Measurements from ENCODE around the gene ADAMTSL2.

ADAMTSL2 gene

GRCh38 chr9:133516256-133516960 lies 18.1 kb upstream of the ADAMTSL2 start:
- TF ChIP-seq CTCF (conservative IDR thresholded peaks at IDR 0.05; ENCODE audit: low read depth, low read length): no peak
- no peak overlapping the region for H3K4me3 ChIP-seq (ENCODE audit: low read depth, low read length)
- no peak for DNase-seq (ENCODE audit: low read depth)

- no peak for DNase-seq (ENCODE audit: low read depth)
- H3K4me3 ChIP-seq (ENCODE audit: low read depth, low read length): no peak overlapping the region
- no peak for TF ChIP-seq CTCF (conservative IDR thresholded peaks at IDR 0.05; ENCODE audit: low read depth, low read length)
Measured at GRCh38 chr9:133516961-133517350, 17.5 kb upstream of the ADAMTSL2 start.

- no peak for DNase-seq (ENCODE audit: low read depth)
- H3K4me3 ChIP-seq (ENCODE audit: low read depth, low read length): no peak overlapping the region
- no peak for TF ChIP-seq CTCF (conservative IDR thresholded peaks at IDR 0.05; ENCODE audit: low read depth, low read length)
Measured at GRCh38 chr9:133517711-133518110, 16.8 kb upstream of the ADAMTSL2 start.

GRCh38 chr9:133518200-133518599 lies 16.3 kb upstream of the ADAMTSL2 start:
- H3K4me3 ChIP-seq (ENCODE audit: low read depth, low read length): no peak overlapping the region
- no peak for DNase-seq (ENCODE audit: low read depth)
- no peak for TF ChIP-seq CTCF (conservative IDR thresholded peaks at IDR 0.05; ENCODE audit: low read depth, low read length)

GRCh38 chr9:133518706-133519449 lies 15.6 kb upstream of the ADAMTSL2 start:
- no peak for DNase-seq (ENCODE audit: low read depth)
- no peak for TF ChIP-seq CTCF (conservative IDR thresholded peaks at IDR 0.05; ENCODE audit: low read depth, low read length)
- no peak overlapping the region for H3K4me3 ChIP-seq (ENCODE audit: low read depth, low read length)

- no peak overlapping the region for H3K4me3 ChIP-seq (ENCODE audit: low read depth, low read length)
- no peak for TF ChIP-seq CTCF (conservative IDR thresholded peaks at IDR 0.05; ENCODE audit: low read depth, low read length)
- no peak for DNase-seq (ENCODE audit: low read depth)
Measured at GRCh38 chr9:133519693-133520092, 14.8 kb upstream of the ADAMTSL2 start.

All from choroid plexus epithelial cell (primary cell).